ENCODE results near the gene MUC22. TPM values are rescaled to one million over a fixed set of nuclear protein-coding genes. Genes with fewer than 3 reads are reported as not detected.

The MUC22 gene
- total and polyA plus RNA-seq, 10 of the 15 experiments (the other 5 are each of a cell fraction or from before 2014, with no cell fraction given), result under 0.01 to 0.09 (median 0.04) TPM; not detected in 4

- Histone ChIP-seq H3K9ac (ENCODE audit: control insufficient read depth, insufficient read depth, low read length) (no peak overlapping the region), H3K4me1 (ENCODE audit: control insufficient read depth, insufficient read depth, low read length) (peaks cover 16% of the 10 kb centered on the region), H3K4me2 (ENCODE audit: control insufficient read depth, insufficient read depth) (peak overlapping the region; percentile 15), H3K36me3 (ENCODE audit: control insufficient read depth in 2 of 2, insufficient read depth in 2 of 2, low read length in 1 of 2) (no peaks in the 10 kb centered on the region), H3K27ac (ENCODE audit: control insufficient read depth, insufficient read depth) (no peak overlapping the region), H3K4me3 (no peak overlapping the region), H3K27me3 (replicated peaks in 1 of 2; ENCODE audit: control insufficient read depth in 2 of 2, insufficient read depth in 2 of 2, low read length in 1 of 2) (peaks cover 0 to 2% of the 10 kb centered on the region in 2 experiments; a peak in 1 of 4 replicates), H3K9me3 (replicated peaks; ENCODE audit: control insufficient read depth, insufficient read depth, low read length) (no peaks in the 10 kb centered on the region; the same call in 2 of the 3 replicates), H2AFZ (ENCODE audit: control insufficient read depth, low read depth, low read length) (peak overlapping the region; percentile 68), H3K79me2 (ENCODE audit: control insufficient read depth, insufficient read depth, low read length) (no peaks in the 10 kb centered on the region), H4K20me1 (ENCODE audit: control insufficient read depth, insufficient read depth) (no peaks in the 10 kb centered on the region)
- ChIA-PET POLR2A (interaction anchor here (0.8 to 1.0 kb wide), 2 partner anchors 10 to 47 kb away, joined by 3 read pairs; no protein-coding TSS in a partner anchor), SMC1A (ENCODE audit: uncharacterized antibody, unreplicated experiment) (no interaction called here), RAD21 (ENCODE audit: unreplicated experiment) (interaction anchor here (0.6 to 1.5 kb wide), 2 partner anchors 16 to 20 kb away, joined by 3 read pairs; no protein-coding TSS in a partner anchor), CTCF (interaction anchor here (0.6 to 1.9 kb wide), 3 partner anchors 81 to 131 kb away, joined by 3 to 5 read pairs (median 4); no protein-coding TSS in a partner anchor)
- no TSS peak for BruUV-seq (replicated peaks)
- 25% methylated on average over 4 of the region's 4 CpGs for WGBS (ENCODE audit: insufficient coverage, insufficient replicate concordance, low lambda C conversion rate, missing lambda C conversion rate)
- intact Hi-C loops (cut with micrococcal nuclease; ENCODE audit: unreplicated experiment), result no loop called here
- TF ChIP-seq RUNX3 (IDR thresholded peaks at IDR 0.05; ENCODE audit: low read length) (peak; percentile 19; the same call in 1 of the 2 replicates), ATF3 (IDR thresholded peaks at IDR 0.05; ENCODE audit: borderline replicate concordance, extremely low read depth, low read depth, low read length) (no peak), SPI1 (IDR thresholded peaks at IDR 0.05; ENCODE audit: borderline replicate concordance, insufficient read depth, low read depth, low read length) (peak; percentile 53; the same call in 1 of the 2 replicates)
- FAIRE-seq, result no peak
- DNase-seq (ENCODE audit: low read depth, low spot score), result no peak
- in situ Hi-C loops (cut with MboI), result no loop called here
- peak; percentile 15; the same call in 1 of the 3 replicates for ATAC-seq
Observed at GRCh38 chr6:31004794-31005193, 5.5 kb upstream of the MUC22 start.

GRCh38 chr6:31005249-31006020, 4.8 kb upstream of the MUC22 start:
- DNase-seq (ENCODE audit: low read depth, low spot score), result no peak
- ChIA-PET POLR2A (no interaction called here), RAD21 (ENCODE audit: unreplicated experiment) (interaction anchor here (0.6 kb wide), 1 partner anchor 19 kb away, joined by 3 read pairs; no protein-coding TSS in a partner anchor), CTCF (interaction anchor here (0.6 to 1.9 kb wide), 3 partner anchors 10 to 131 kb away, joined by 3 to 5 read pairs (median 3); no protein-coding TSS in a partner anchor), SMC1A (ENCODE audit: uncharacterized antibody, unreplicated experiment) (no interaction called here)
- no peak overlapping the region for H3K9ac ChIP-seq (ENCODE audit: control insufficient read depth, insufficient read depth, low read length)
- no peaks in the 10 kb centered on the region for H3K36me3 ChIP-seq (ENCODE audit: control insufficient read depth in 2 of 2, insufficient read depth in 2 of 2, low read length in 1 of 2)
- peak overlapping the region; percentile 11; the same call in 1 of the 2 replicates for H2AFZ ChIP-seq (ENCODE audit: control insufficient read depth, low read depth, low read length)
- BruUV-seq (replicated peaks), result no TSS peak
- no peak overlapping the region for H3K27ac ChIP-seq (ENCODE audit: control insufficient read depth, insufficient read depth)
- no peaks in the 10 kb centered on the region; the same call in 2 of the 3 replicates for H3K9me3 ChIP-seq (replicated peaks; ENCODE audit: control insufficient read depth, insufficient read depth, low read length)
- no peaks in the 10 kb centered on the region for H3K79me2 ChIP-seq (ENCODE audit: control insufficient read depth, insufficient read depth, low read length)
- FAIRE-seq, result peak; percentile 41
- H4K20me1 ChIP-seq (ENCODE audit: control insufficient read depth, insufficient read depth), result no peaks in the 10 kb centered on the region
- no peak overlapping the region for H3K4me3 ChIP-seq
- intact Hi-C loops (cut with micrococcal nuclease; ENCODE audit: unreplicated experiment) (no loop called here), in situ Hi-C loops (cut with MboI) (no loop called here)
- ATAC-seq, result peak; percentile 60
- peaks cover 16% of the 10 kb centered on the region for H3K4me1 ChIP-seq (ENCODE audit: control insufficient read depth, insufficient read depth, low read length)
- H3K27me3 ChIP-seq (replicated peaks in 1 of 2; ENCODE audit: control insufficient read depth in 2 of 2, insufficient read depth in 2 of 2, low read length in 1 of 2), result peaks cover 0 to 2% of the 10 kb centered on the region in 2 experiments; a peak in 1 of 4 replicates
- 2% methylated on average over 9 of the region's 9 CpGs for WGBS (ENCODE audit: insufficient coverage, insufficient replicate concordance, low lambda C conversion rate, missing lambda C conversion rate)
- H3K4me2 ChIP-seq (ENCODE audit: control insufficient read depth, insufficient read depth), result peak overlapping the region; percentile 7
- TF ChIP-seq PAX5 (IDR thresholded peaks at IDR 0.05; ENCODE audit: borderline replicate concordance, low read depth, low read length) (no peak), EGR1 (IDR thresholded peaks at IDR 0.05; ENCODE audit: borderline replicate concordance in 1 of 2, low read depth in 2 of 2, low read length in 2 of 2) (0 out of 3 replicates have a peak, but pooled peaks of 1 of the 2 experiments have one; percentile 26), CHD2 (IDR thresholded peaks at IDR 0.05; ENCODE audit: borderline replicate concordance, low read depth, low read length) (no peak), MAX (IDR thresholded peaks at IDR 0.05; ENCODE audit: low read depth, low read length) (no peak), BCL11A (IDR thresholded peaks at IDR 0.05; ENCODE audit: low read depth, low read length) (no peak), CBFB (IDR thresholded peaks at IDR 0.05; ENCODE audit: low read depth) (peak; percentile 68), CBX5 (IDR thresholded peaks at IDR 0.05; ENCODE audit: low read depth) (no peak), GABPA (IDR thresholded peaks at IDR 0.05; ENCODE audit: low read depth) (peak; percentile 11; the same call in 1 of the 2 replicates), POLR2AphosphoS5 (IDR thresholded peaks at IDR 0.05; ENCODE audit: low read length) (no peak), CTCF (IDR thresholded peaks at IDR 0.05 in 2 of 3, conservative IDR thresholded peaks at IDR 0.05 in 1 of 3; ENCODE audit: control insufficient read depth in 2 of 3, extremely low read depth in 1 of 3, insufficient read depth in 1 of 3, low read depth in 3 of 3, low read length in 3 of 3) (no peak)

All from GM12878 (cell line).